ENCODE measurements around the gene TRAPPC2B.
"Not testable (repeated sequence)": the region's sequence is repeated elsewhere in the genome, so short reads cannot be mapped to it uniquely, and the experiment has no call there.

Gene TRAPPC2B

DNA sequence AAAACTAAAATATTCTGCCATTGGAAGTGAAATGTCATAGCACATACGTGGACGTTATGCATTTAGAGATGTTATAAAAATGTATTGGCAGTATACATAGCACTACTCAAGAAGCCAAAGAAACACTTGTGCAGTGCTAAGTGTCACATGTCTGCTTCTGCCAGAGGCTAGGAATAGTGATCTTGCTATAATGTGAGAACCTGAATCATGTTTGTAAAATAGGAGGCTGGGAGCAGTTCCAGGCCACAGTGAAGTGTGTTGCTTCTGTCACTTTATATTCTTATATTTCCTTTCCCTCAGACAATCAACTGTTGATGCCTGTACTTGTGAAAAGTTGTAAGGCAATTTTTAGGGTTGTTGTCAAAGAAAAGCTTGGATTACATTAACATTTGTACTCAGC is 3.4 kb downstream of the TRAPPC2B start:
- no peak overlapping the region for H3K4me3 ChIP-seq (ENCODE audit: low read depth in 1 of 2, low read length in 2 of 2)
- H3K4me1 ChIP-seq (ENCODE audit: control insufficient read depth in 1 of 2, insufficient read depth in 2 of 2, low read length in 2 of 2), result peaks cover 4 to 6% of the 10 kb centered on the region in 2 donors
- H3K27me3 ChIP-seq (ENCODE audit: control insufficient read depth in 1 of 2, insufficient read depth in 2 of 2, low read length in 2 of 2), result no peaks in the 10 kb centered on the region
- peaks cover 0 to 10% of the 10 kb centered on the region in 2 donors for H3K36me3 ChIP-seq (ENCODE audit: control insufficient read depth in 1 of 2, insufficient read depth in 2 of 2, low read length in 2 of 2)
- no peak overlapping the region for H3K9ac ChIP-seq (ENCODE audit: low read depth in 1 of 2, low read length in 2 of 2)
- peaks cover 3 to 6% of the 10 kb centered on the region in 2 donors for H3K9me3 ChIP-seq (ENCODE audit: control insufficient read depth in 1 of 2, low read length in 2 of 2)
- no peak overlapping the region for H3K27ac ChIP-seq (ENCODE audit: low read depth, low read length)

DNA sequence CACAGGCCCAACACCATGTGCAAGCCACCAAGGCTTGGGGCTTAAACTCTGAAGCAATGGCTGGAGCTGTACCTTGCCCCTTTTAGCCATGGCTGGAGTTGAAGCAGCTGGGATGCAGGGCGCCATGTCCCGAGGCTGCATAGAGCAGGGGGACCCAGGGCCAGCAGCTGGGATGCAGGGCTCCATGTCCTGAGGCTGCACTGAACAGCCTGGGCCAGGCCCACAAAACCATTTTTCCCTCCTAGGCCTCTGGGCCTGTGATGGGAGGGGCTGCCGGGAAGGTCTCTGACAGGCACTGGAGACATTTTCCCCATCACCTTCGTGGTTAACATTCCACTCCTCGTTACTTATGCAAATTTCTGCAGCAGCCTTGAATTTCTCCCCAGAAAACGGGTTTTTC is 10.8 kb downstream of the TRAPPC2B start:
- Histone ChIP-seq H3K4me3 (ENCODE audit: low read depth in 1 of 2, low read length in 2 of 2) (no peak overlapping the region), H3K36me3 (ENCODE audit: control insufficient read depth in 1 of 2, insufficient read depth in 2 of 2, low read length in 2 of 2) (peaks cover 24 to 56% of the 10 kb centered on the region in 2 donors), H3K27ac (ENCODE audit: low read depth, low read length) (no peak overlapping the region)

DNA sequence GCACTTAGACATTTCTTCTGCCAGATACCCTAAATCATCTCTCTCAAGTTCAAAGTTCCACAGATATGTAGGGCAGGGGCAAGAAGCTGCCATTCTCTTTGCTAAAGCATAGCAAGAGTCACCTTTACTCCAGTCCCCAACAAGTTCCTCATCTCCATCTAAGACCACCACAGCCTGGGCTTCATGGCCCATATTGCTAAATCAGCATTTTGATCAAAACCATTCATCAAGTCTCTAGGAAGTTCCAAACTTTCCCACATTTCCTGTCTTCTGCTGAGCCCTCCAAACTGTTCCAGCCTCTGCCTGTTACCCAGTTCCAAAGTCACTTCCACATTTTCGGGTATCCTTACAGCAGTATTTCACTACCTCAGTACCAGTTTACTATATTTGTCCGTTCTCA is 11.3 kb downstream of the TRAPPC2B start:
- H3K36me3 ChIP-seq (ENCODE audit: control insufficient read depth in 1 of 2, insufficient read depth in 2 of 2, low read length in 2 of 2), result peaks cover 24 to 56% of the 10 kb centered on the region in 2 donors
- H3K9me3 ChIP-seq (ENCODE audit: control insufficient read depth in 1 of 2, low read length in 2 of 2), result peaks cover 40 to 42% of the 10 kb centered on the region in 2 donors
- not testable (repeated sequence) for H3K27me3 ChIP-seq (ENCODE audit: control insufficient read depth in 1 of 2, insufficient read depth in 2 of 2, low read length in 2 of 2); H3K9ac ChIP-seq (ENCODE audit: low read depth in 1 of 2, low read length in 2 of 2); H3K4me3 ChIP-seq (ENCODE audit: low read depth in 1 of 2, low read length in 2 of 2); H3K4me1 ChIP-seq (ENCODE audit: control insufficient read depth in 1 of 2, insufficient read depth in 2 of 2, low read length in 2 of 2); H3K27ac ChIP-seq (ENCODE audit: low read depth, low read length)

More for the DNA sequence above, 10.8 kb downstream of the TRAPPC2B start:
- no peaks in the 10 kb centered on the region for H3K4me1 ChIP-seq (ENCODE audit: control insufficient read depth in 1 of 2, insufficient read depth in 2 of 2, low read length in 2 of 2)
- no peak overlapping the region for H3K9ac ChIP-seq (ENCODE audit: low read depth in 1 of 2, low read length in 2 of 2)
- peaks cover 36 to 37% of the 10 kb centered on the region in 2 donors for H3K9me3 ChIP-seq (ENCODE audit: control insufficient read depth in 1 of 2, low read length in 2 of 2)
- H3K27me3 ChIP-seq (ENCODE audit: control insufficient read depth in 1 of 2, insufficient read depth in 2 of 2, low read length in 2 of 2), result no peaks in the 10 kb centered on the region

DNA sequence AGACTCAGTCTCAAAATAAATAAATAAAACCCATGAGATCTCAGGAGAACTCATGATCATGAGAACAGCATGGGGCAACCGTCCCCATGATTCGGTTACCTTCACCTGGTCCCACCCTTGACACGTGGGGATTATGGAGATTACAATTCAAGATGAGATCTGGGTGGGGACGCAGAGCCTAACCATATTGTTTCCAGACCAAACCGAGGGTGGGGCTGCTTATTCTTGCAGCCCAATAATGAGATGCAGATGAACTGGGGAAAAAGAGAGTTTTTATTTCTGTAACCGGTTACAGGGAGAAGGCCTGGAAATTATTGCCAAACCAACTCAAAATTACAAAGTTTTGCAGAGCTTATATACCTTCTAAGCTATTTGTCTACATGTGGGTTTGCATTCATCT is 12.8 kb downstream of the TRAPPC2B start:
- Histone ChIP-seq H3K4me3 (ENCODE audit: low read depth in 1 of 2, low read length in 2 of 2) (no peak overlapping the region), H3K36me3 (ENCODE audit: control insufficient read depth in 1 of 2, insufficient read depth in 2 of 2, low read length in 2 of 2) (peaks cover 24 to 56% of the 10 kb centered on the region in 2 donors), H3K27me3 (ENCODE audit: control insufficient read depth in 1 of 2, insufficient read depth in 2 of 2, low read length in 2 of 2) (no peaks in the 10 kb centered on the region), H3K9me3 (ENCODE audit: control insufficient read depth in 1 of 2, low read length in 2 of 2) (peaks cover 46 to 48% of the 10 kb centered on the region in 2 donors), H3K9ac (ENCODE audit: low read depth in 1 of 2, low read length in 2 of 2) (no peak overlapping the region), H3K27ac (ENCODE audit: low read depth, low read length) (no peak overlapping the region), H3K4me1 (ENCODE audit: control insufficient read depth in 1 of 2, insufficient read depth in 2 of 2, low read length in 2 of 2) (no peaks in the 10 kb centered on the region)

DNA sequence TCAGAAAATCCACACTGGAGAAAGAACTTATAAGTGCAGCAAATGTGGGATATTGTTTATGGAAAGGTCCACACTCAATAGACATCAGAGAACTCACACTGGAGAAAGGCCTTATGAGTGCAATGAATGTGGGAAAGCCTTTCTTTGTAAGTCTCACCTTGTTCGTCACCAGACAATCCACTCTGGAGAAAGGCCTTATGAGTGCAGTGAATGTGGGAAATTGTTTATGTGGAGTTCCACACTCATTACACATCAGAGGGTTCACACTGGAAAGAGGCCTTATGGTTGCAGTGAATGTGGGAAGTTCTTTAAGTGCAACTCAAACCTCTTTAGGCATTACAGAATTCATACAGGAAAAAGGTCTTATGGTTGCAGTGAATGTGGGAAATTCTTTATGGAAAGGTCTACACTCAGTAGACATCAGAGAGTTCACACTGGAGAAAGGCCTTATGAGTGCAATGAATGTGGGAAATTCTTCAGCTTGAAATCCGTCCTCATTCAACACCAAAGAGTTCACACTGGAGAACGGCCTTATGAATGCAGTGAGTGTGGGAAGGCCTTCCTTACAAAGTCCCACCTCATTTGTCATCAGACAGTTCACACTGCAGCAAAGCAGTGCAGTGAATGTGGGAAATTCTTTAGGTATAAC is 14.3 kb downstream of the TRAPPC2B start:
- Histone ChIP-seq H3K9me3 (ENCODE audit: control insufficient read depth in 1 of 2, low read length in 2 of 2) (peaks cover 45 to 48% of the 10 kb centered on the region in 2 donors), H3K9ac (ENCODE audit: low read depth in 1 of 2, low read length in 2 of 2) (no peak overlapping the region), H3K36me3 (ENCODE audit: control insufficient read depth in 1 of 2, insufficient read depth in 2 of 2, low read length in 2 of 2) (peaks cover 20 to 41% of the 10 kb centered on the region in 2 donors), H3K4me1 (ENCODE audit: control insufficient read depth in 1 of 2, insufficient read depth in 2 of 2, low read length in 2 of 2) (no peaks in the 10 kb centered on the region), H3K27ac (ENCODE audit: low read depth, low read length) (no peak overlapping the region), H3K27me3 (ENCODE audit: control insufficient read depth in 1 of 2, insufficient read depth in 2 of 2, low read length in 2 of 2) (no peaks in the 10 kb centered on the region), H3K4me3 (ENCODE audit: low read depth in 1 of 2, low read length in 2 of 2) (no peak overlapping the region)

DNA sequence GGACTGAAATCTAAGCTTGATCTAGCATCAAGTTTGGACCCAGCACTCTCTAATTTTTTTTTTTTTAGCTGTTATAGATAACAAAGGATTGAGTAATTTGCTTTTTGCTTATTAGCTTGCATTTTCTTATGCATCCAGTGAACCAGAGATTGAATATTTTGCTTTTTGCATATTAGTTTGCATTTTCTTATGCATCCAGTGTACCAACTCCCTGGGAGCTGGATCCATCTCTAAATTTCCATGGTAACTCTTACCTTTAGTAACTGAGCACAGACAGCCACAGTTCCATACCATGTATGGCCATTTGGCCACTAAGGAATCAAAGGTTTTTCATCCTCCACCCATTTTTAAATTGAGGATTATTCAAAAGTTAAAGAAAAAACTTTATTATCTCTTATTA is 17.6 kb downstream of the TRAPPC2B start:
- Histone ChIP-seq H3K36me3 (ENCODE audit: control insufficient read depth in 1 of 2, insufficient read depth in 2 of 2, low read length in 2 of 2) (peaks cover 14 to 18% of the 10 kb centered on the region in 2 donors), H3K27ac (ENCODE audit: low read depth, low read length) (no peak overlapping the region), H3K4me1 (ENCODE audit: control insufficient read depth in 1 of 2, insufficient read depth in 2 of 2, low read length in 2 of 2) (no peaks in the 10 kb centered on the region), H3K9ac (ENCODE audit: low read depth in 1 of 2, low read length in 2 of 2) (no peak overlapping the region), H3K9me3 (ENCODE audit: control insufficient read depth in 1 of 2, low read length in 2 of 2) (peaks cover 34 to 37% of the 10 kb centered on the region in 2 donors), H3K27me3 (ENCODE audit: control insufficient read depth in 1 of 2, insufficient read depth in 2 of 2, low read length in 2 of 2) (no peaks in the 10 kb centered on the region), H3K4me3 (ENCODE audit: low read depth in 1 of 2, low read length in 2 of 2) (no peak overlapping the region)

DNA sequence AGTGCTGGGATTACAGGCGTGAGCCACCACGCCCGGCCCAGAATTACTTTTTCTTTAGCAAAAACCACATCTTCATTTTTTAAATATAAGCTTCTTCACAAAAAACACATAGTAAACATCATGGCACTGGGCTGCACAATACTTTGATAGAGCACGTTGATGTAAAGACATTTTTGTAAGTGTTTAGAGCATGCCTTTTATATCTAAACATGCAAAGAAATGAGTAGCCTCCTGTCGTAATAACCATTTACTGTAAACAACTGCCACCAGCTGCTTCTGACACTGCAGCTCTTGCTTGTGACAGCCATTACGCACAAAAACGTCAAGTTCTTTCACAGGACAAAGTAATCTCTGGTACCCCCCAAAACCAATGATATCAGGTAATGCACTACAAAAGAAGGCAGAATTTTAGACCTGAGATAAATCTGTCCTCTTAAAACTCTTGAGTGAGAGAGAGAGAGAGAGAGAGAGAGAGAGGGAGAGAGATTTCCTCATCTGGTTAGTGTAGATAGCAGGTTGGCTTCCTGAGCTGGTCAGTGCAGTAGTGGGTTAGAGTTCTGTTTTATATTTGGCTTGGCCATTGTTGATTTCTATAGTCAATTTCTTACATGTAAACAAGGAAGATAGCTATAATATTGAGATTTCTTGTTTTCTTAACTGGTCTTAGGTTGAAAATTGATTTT is 19.6 kb downstream of the TRAPPC2B start:
- Histone ChIP-seq H3K27me3 (ENCODE audit: control insufficient read depth in 1 of 2, insufficient read depth in 2 of 2, low read length in 2 of 2) (no peaks in the 10 kb centered on the region), H3K4me3 (ENCODE audit: low read depth in 1 of 2, low read length in 2 of 2) (no peak overlapping the region), H3K9ac (ENCODE audit: low read depth in 1 of 2, low read length in 2 of 2) (no peak overlapping the region), H3K27ac (ENCODE audit: low read depth, low read length) (no peak overlapping the region), H3K4me1 (ENCODE audit: control insufficient read depth in 1 of 2, insufficient read depth in 2 of 2, low read length in 2 of 2) (no peaks in the 10 kb centered on the region), H3K9me3 (ENCODE audit: control insufficient read depth in 1 of 2, low read length in 2 of 2) (peaks cover 20 to 23% of the 10 kb centered on the region in 2 donors), H3K36me3 (ENCODE audit: control insufficient read depth in 1 of 2, insufficient read depth in 2 of 2, low read length in 2 of 2) (peaks cover 3 to 5% of the 10 kb centered on the region in 2 donors)

DNA sequence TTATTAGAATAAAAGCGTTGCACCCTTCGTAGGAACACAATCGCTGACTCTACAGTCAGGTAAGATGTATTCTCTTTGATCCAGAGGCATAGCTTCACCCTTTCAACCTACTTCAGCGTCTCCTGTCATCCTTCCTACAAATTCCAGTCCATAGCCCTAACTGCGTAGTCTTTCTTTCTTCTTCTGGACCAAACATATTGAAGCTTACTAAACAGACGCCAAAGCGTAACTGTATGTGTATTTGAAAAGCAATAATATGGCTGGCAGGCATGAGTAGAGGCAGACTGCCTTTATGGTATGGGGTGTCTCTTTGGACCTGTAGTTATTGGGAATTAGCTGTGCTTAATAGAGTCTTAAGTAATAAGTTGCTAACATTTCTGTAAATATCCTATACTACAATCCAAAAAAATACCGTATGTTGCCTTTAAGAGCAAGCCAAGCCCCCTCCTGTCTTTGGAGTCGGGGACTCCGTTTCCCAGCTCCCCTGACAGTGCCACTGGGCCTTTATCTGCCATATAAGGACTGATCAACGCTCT is 25.9 kb downstream of the TRAPPC2B start:
- Histone ChIP-seq H3K4me1 (ENCODE audit: control insufficient read depth in 1 of 2, insufficient read depth in 2 of 2, low read length in 2 of 2) (peaks cover 11 to 12% of the 10 kb centered on the region in 2 donors), H3K9me3 (ENCODE audit: control insufficient read depth in 1 of 2, low read length in 2 of 2) (peaks cover 0 to 5% of the 10 kb centered on the region in 2 donors), H3K36me3 (ENCODE audit: control insufficient read depth in 1 of 2, insufficient read depth in 2 of 2, low read length in 2 of 2) (peaks cover 5 to 13% of the 10 kb centered on the region in 2 donors), H3K27ac (ENCODE audit: low read depth, low read length) (peak overlapping the region; percentile 59), H3K27me3 (ENCODE audit: control insufficient read depth in 1 of 2, insufficient read depth in 2 of 2, low read length in 2 of 2) (no peaks in the 10 kb centered on the region), H3K9ac (ENCODE audit: low read depth in 1 of 2, low read length in 2 of 2) (peak overlapping the region; percentile 63 to 77), H3K4me3 (ENCODE audit: low read depth in 1 of 2, low read length in 2 of 2) (peak overlapping the region; percentile 73 to 97)

DNA sequence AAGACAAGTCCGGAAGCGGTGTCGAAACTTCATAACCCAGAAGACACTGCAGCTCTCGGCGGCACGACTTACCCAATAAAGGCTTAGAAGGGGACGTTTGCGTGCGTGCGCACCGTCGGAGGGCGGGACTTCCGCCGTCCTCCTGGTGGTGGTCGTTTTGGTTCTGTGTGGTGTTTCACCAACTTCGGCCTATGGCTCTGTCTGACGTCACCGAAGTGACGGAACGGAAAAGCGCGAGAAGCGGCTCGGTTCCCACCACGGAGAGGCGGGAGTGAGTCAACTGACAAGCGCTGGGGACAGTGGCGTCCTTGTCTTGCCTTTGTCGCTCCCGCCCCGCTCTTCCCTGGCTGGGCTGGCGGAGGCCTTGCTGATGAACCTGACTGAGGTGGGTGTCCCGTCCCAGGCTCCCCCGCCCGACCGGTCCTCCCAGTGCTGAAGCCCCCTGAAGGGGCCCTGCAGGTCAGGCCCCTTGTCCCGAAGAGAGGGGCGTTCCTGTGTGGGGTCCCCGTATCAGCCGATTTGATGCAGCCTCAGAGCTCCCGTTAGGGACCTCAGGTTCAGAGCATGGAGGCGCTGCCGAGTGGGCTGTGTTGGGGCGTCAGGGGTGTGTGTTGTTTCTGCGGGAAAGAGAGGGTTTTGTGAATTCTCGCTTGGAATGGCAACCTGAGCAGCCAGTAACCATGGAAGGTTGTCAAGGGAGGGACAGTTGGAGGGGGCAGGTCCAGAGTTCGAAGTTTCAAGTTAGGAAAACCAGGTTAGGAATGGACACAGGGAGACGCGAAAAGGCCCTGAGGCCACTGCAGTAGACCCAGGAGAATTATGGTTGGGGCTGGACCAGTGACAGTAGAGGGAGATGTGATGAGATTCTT is 26.6 kb downstream of the TRAPPC2B start, which contains the start of gene ZNF548:
ZNF548 (plus strand) TSS at position 125 of the 869 bp plus-strand sequence; CDS start at position 371, 246 bp downstream.
- H3K9me3 ChIP-seq (ENCODE audit: control insufficient read depth in 1 of 2, low read length in 2 of 2), result peaks cover 0 to 5% of the 10 kb centered on the region in 2 donors
- H3K27ac ChIP-seq (ENCODE audit: low read depth, low read length), result peak within 1 kb of the TSS; percentile 79
- peaks cover 11 to 12% of the 10 kb centered on the region in 2 donors for H3K4me1 ChIP-seq (ENCODE audit: control insufficient read depth in 1 of 2, insufficient read depth in 2 of 2, low read length in 2 of 2)
- peaks cover 6 to 19% of the 10 kb centered on the region in 2 donors for H3K36me3 ChIP-seq (ENCODE audit: control insufficient read depth in 1 of 2, insufficient read depth in 2 of 2, low read length in 2 of 2)
- peak within 1 kb of the TSS; percentile 73 to 97 for H3K4me3 ChIP-seq (ENCODE audit: low read depth in 1 of 2, low read length in 2 of 2)
- peak within 1 kb of the TSS; percentile 77 to 78 for H3K9ac ChIP-seq (ENCODE audit: low read depth in 1 of 2, low read length in 2 of 2)
- no peaks in the 10 kb centered on the region for H3K27me3 ChIP-seq (ENCODE audit: control insufficient read depth in 1 of 2, insufficient read depth in 2 of 2, low read length in 2 of 2)

Measured in duodenal mucosa (tissue), 2 donors.